HFFc6 (cell line): ENCODE data around the gene NTN1. TPM values are rescaled to one million over a fixed set of nuclear protein-coding genes. Genes with fewer than 3 reads are reported as not detected.

ENCODE experiments used
- DNase-seq: peaks from one replicate; pipeline ENCODE4 v3.0.0-alpha.2; 2018
- H3K27ac Mint-ChIP-seq: 2 replicates; pipeline ENCODE4 v1.8.0; 2020; ENCODE audit warnings: mild to moderate bottlenecking, mixed read lengths
- H3K27me3 Mint-ChIP-seq: 2 replicates; pipeline ENCODE4 v1.8.0; 2021; ENCODE audit warnings: mild to moderate bottlenecking, moderate library complexity, mixed read lengths; ENCODE audit not compliant: insufficient read depth
- H3K36me3 Mint-ChIP-seq: 2 replicates; pipeline ENCODE4 v1.8.0; 2021; ENCODE audit warnings: low read depth, mixed read lengths
- H3K4me1 Mint-ChIP-seq: 2 replicates; pipeline ENCODE4 v1.8.0; 2020; ENCODE audit warnings: low read depth, mixed read lengths
- H3K4me3 Mint-ChIP-seq: 2 replicates; pipeline ENCODE4 v1.8.0; 2020; ENCODE audit warnings: mild to moderate bottlenecking, moderate library complexity, mixed read lengths
- H3K9me3 Mint-ChIP-seq: 2 replicates; pipeline ENCODE4 v1.8.0; 2020; ENCODE audit warnings: mild to moderate bottlenecking, mixed read lengths
- total RNA-seq, 6 experiments: library from RNA; stranded (reverse); fragmentation: NEBNext Ultra II Directional; extraction: Animal tissue kit (Norgen Biotek cat#: 25700); gene quantifications; 2 replicates in 1 of 6; 3 replicates in 5 of 6; pipeline ENCODE4 v1.2.3, GENCODE V29; 2021
- TF ChIP-seq, protein P1 (sequence below): fragments of 200-600 bp; sonication (generic); IDR thresholded peaks from 2 replicates; pipeline ENCODE4 v1.5.0; 2021; ENCODE audit warnings: antibody characterized with exemption, mild to moderate bottlenecking

The NTN1 gene
- total RNA-seq, 6 experiments from 2014 or later, result not detected

DNA sequence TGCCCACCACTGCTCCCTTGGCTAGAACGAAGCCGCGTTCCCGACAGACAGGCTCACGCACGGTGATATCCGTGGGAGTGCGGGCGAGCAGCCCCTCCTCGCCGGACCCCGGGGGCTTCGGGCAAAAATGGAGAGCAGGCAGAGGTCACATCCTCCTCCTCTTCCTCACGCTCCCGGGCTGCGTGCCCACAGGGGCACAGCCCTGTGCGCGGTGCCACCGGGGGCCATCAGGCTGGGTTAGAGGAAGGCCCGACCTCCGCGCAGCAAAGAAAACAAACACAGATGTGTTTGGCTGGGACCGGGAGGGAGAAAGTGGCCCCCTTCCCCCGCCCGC lies 519 bp upstream of the NTN1 start:
- peaks cover 33% of the 10 kb centered on the region for H3K27me3 Mint-ChIP-seq
- no peaks in the 10 kb centered on the region for H3K36me3 Mint-ChIP-seq
- no peaks in the 10 kb centered on the region for H3K4me1 Mint-ChIP-seq
- TF ChIP-seq, protein P1, sequence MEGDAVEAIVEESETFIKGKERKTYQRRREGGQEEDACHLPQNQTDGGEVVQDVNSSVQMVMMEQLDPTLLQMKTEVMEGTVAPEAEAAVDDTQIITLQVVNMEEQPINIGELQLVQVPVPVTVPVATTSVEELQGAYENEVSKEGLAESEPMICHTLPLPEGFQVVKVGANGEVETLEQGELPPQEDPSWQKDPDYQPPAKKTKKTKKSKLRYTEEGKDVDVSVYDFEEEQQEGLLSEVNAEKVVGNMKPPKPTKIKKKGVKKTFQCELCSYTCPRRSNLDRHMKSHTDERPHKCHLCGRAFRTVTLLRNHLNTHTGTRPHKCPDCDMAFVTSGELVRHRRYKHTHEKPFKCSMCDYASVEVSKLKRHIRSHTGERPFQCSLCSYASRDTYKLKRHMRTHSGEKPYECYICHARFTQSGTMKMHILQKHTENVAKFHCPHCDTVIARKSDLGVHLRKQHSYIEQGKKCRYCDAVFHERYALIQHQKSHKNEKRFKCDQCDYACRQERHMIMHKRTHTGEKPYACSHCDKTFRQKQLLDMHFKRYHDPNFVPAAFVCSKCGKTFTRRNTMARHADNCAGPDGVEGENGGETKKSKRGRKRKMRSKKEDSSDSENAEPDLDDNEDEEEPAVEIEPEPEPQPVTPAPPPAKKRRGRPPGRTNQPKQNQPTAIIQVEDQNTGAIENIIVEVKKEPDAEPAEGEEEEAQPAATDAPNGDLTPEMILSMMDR, result no peak
- no peak overlapping the region for H3K4me3 Mint-ChIP-seq
- H3K9me3 Mint-ChIP-seq, result no peaks in the 10 kb centered on the region
- no peak for DNase-seq
- no peak overlapping the region for H3K27ac Mint-ChIP-seq

DNA sequence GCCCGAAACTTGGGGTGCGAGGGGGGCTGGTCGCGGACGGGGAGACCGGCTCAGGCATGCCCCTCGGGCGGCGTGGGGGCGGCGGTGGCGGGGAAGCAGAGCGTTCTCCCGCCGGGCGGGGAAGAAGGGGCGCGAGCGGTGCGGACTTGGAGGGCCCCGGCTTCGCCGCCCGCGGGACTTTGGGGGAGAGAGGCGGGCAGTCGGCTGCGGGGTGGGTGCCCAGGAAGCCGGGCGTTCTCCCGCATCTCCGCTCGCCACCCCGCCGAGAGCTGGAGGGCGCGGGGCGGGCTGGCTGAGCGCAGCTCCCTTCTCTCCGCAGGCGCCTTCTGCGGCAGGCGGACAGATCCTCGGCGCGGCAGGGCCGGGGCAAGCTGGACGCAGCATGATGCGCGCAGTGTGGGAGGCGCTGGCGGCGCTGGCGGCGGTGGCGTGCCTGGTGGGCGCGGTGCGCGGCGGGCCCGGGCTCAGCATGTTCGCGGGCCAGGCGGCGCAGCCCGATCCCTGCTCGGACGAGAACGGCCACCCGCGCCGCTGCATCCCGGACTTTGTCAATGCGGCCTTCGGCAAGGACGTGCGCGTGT lies 772 bp downstream of the NTN1 start:
- no peak for DNase-seq
- H3K27me3 Mint-ChIP-seq, result peaks cover 35% of the 10 kb centered on the region
- TF ChIP-seq, protein P1, result no peak
- no peak overlapping the region for H3K4me3 Mint-ChIP-seq
- H3K36me3 Mint-ChIP-seq, result no peaks in the 10 kb centered on the region
- no peaks in the 10 kb centered on the region for H3K4me1 Mint-ChIP-seq
- H3K27ac Mint-ChIP-seq, result no peak overlapping the region
- H3K9me3 Mint-ChIP-seq, result no peaks in the 10 kb centered on the region

DNA sequence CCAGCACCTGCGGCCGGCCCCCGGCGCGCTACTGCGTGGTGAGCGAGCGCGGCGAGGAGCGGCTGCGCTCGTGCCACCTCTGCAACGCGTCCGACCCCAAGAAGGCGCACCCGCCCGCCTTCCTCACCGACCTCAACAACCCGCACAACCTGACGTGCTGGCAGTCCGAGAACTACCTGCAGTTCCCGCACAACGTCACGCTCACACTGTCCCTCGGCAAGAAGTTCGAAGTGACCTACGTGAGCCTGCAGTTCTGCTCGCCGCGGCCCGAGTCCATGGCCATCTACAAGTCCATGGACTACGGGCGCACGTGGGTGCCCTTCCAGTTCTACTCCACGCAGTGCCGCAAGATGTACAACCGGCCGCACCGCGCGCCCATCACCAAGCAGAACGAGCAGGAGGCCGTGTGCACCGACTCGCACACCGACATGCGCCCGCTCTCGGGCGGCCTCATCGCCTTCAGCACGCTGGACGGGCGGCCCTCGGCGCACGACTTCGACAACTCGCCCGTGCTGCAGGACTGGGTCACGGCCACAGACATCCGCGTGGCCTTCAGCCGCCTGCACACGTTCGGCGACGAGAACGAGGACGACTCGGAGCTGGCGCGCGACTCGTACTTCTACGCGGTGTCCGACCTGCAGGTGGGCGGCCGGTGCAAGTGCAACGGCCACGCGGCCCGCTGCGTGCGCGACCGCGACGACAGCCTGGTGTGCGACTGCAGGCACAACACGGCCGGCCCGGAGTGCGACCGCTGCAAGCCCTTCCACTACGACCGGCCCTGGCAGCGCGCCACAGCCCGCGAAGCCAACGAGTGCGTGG lies 1.5 kb downstream of the NTN1 start:
- Mint-ChIP-seq H3K4me3 (no peak overlapping the region), H3K9me3 (no peaks in the 10 kb centered on the region), H3K4me1 (no peaks in the 10 kb centered on the region), H3K27me3 (peaks cover 35% of the 10 kb centered on the region), H3K36me3 (no peaks in the 10 kb centered on the region), H3K27ac (no peak overlapping the region)
- DNase-seq, result no peak
- TF ChIP-seq, protein P1, result no peak

DNA sequence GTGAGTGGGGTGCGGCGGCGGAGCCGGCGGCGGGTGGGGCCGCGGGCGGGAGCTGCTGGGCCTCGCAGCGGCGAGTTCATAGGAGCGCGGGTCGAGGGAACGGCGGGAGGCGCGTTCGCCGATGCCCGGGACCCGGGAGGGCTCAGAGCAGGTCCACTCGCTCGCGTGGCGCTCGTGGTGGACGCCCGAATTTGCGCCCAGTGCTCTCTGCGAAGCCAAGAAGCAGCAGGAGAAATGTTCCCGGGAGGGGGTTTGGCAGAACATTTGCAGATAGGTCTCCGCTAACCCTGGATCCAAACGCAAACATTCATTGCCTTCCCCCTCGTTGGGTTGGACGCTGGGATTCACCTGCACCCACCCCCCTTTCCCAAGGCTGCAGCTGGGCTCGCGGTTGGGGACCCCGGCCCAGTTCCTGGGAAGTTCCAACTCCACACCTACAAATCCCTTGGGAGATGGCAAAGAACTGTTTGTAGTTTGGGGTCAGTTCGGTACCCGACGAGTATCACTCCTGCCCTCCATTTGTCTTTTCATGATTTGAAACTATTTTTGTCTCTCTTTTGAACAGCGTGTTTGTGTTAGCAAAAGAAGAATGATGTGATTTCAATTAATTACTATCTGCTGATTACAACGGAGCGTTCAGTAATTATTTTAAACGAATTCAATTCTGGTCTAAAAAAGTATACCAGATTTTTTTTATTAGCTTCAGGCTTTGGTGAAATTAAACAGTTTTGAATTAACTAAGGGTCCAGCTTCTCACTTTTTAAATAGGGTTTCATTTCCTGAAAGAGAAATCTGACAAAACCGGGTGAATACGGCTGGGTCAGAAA lies 2.3 kb downstream of the NTN1 start:
- no peak overlapping the region for H3K27ac Mint-ChIP-seq
- no peaks in the 10 kb centered on the region for H3K36me3 Mint-ChIP-seq
- TF ChIP-seq, protein P1, result no peak
- H3K27me3 Mint-ChIP-seq, result peaks cover 35% of the 10 kb centered on the region
- H3K4me3 Mint-ChIP-seq, result no peak overlapping the region
- no peaks in the 10 kb centered on the region for H3K4me1 Mint-ChIP-seq
- H3K9me3 Mint-ChIP-seq, result no peaks in the 10 kb centered on the region
- DNase-seq, result no peak

DNA sequence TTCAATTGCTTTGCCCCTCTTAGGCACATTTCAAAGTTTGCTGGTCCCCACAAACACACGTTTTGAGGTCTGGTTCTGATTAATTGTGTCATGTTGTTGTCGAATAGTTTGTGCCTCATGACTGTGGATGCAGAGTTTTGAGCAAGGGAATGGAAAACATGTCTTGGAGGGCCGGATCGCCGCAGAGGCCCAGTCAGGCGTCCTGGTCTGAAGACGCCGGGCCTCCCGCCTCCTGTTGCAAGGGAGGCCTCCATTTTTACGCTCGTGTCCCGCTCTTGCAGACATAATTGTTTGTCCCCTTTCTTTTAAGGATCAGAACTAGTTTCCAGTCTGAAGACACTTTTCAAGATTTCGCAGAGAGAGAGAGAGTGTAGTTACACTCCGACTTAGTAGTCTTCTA lies 3.2 kb downstream of the NTN1 start:
- no peak for DNase-seq

More for the DNA sequence above, 3.2 kb downstream of the NTN1 start:
- no peak overlapping the region for H3K4me3 Mint-ChIP-seq
- TF ChIP-seq, protein P1, result no peak
- no peaks in the 10 kb centered on the region for H3K9me3 Mint-ChIP-seq
- no peaks in the 10 kb centered on the region for H3K4me1 Mint-ChIP-seq
- no peak overlapping the region for H3K27ac Mint-ChIP-seq
- peaks cover 40% of the 10 kb centered on the region for H3K27me3 Mint-ChIP-seq
- no peaks in the 10 kb centered on the region for H3K36me3 Mint-ChIP-seq
